ENCODE results near the gene TRIM45.

DNA sequence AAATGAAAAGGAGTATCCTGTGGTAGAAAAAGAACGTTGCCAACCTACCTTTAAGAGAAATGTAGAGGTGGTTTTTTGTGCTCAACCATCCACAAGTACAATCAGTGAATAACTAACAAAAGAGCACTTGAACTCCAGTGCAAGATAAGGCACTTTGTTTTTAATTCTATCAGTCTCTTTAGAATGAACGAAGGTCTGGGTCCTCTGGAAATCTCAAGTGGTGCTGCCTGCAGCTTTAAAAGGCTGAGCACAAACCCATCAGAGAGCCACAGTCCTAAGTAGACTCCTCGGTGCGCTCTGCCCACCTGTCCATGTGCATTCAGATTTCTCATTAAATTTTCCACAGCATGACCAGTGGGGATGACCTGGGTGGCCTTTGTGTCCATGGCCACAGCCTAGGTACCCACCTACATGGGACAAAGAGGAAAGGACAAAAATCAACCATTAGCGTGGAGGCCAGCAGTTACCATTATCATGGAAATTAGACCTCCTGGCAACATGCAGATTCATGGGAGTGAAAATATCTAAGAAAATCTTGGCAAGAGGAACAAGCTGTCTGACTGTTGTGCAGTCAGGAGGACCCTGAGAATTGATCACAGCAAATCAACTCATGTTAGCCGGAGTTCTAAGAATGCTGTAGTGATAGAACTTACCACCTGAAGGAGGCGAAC lies 9.4 kb downstream of the TRIM45 start:
- TF ChIP-seq, protein P1, sequence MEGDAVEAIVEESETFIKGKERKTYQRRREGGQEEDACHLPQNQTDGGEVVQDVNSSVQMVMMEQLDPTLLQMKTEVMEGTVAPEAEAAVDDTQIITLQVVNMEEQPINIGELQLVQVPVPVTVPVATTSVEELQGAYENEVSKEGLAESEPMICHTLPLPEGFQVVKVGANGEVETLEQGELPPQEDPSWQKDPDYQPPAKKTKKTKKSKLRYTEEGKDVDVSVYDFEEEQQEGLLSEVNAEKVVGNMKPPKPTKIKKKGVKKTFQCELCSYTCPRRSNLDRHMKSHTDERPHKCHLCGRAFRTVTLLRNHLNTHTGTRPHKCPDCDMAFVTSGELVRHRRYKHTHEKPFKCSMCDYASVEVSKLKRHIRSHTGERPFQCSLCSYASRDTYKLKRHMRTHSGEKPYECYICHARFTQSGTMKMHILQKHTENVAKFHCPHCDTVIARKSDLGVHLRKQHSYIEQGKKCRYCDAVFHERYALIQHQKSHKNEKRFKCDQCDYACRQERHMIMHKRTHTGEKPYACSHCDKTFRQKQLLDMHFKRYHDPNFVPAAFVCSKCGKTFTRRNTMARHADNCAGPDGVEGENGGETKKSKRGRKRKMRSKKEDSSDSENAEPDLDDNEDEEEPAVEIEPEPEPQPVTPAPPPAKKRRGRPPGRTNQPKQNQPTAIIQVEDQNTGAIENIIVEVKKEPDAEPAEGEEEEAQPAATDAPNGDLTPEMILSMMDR (IDR thresholded peaks at IDR 0.05), result no peak
- TF ChIP-seq POLR2A (IDR thresholded peaks at IDR 0.05), result no peak
